ENCODE data around the gene POU1F1.
A peak's percentile ranks its signal among the peaks of the same experiment; 100 is the strongest.
"Not testable (repeated sequence)": the region's sequence is repeated elsewhere in the genome, so short reads cannot be mapped to it uniquely, and the experiment has no call there.

POU1F1 gene

GRCh38 chr3:87248831-87249230 is 27.6 kb downstream of the POU1F1 start:
- no peak for DNase-seq

DNA sequence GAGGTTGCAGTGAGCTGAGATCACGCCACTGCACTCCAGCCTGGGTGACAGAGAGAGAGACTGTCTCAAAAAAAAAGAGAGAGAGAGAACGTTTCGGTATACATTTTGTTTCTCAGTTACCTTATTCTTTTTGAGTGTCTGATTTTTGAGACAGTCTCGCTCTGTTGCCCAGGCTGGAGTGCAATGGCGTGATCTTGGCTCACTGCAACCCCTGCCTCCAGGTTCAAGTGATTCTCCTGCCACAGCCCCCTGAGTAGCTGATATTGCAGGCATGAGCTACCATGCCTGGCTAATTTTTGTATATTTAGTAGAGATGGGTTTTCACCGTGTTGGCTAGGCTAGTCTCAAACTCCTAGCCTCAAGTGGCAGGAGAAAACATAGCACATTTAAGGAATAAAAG is 28.2 kb downstream of the POU1F1 start:
- DNase-seq = not testable (repeated sequence)

- DNase-seq = peak; percentile 43
Measured at GRCh38 chr3:87247430-87247773, 29.0 kb downstream of the POU1F1 start.

DNA sequence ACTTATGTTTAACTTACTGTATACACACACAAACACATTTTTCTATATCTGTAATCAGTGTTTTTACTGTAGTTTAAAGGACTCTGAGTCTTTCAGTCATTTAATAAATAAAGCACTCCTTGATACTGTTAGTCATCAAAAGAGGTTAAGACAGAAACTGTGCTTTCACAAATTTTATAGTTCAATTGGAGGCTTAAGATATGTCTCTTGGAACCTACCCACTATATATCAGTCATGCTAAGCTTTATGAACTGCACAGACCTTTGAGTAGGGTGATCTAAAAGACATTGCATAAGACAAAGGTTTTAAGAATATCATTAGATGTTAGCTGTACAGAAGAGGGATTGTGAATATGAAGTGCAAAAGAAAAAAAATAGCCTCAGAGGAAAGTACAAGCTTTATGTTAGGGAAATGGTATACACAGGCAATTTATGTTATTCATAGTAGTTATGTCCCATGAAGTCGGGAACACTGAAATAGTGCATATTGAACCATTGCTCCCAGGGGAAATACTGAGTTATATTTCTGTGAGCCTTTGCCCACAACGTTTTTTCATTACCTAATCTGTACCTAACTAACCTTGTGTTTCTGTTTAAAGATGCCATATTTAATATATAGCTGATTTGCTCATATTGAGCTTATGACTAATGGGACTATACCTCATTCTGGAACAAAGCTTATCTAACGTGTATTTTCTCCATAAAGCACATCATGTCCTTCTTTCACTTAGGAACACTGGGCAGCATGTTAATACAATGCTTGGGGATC is 29.5 kb downstream of the POU1F1 start:
- DNase-seq = no peak

GRCh38 chr3:87236093-87236492 is 40.3 kb downstream of the POU1F1 start:
- no peak for DNase-seq

DNA sequence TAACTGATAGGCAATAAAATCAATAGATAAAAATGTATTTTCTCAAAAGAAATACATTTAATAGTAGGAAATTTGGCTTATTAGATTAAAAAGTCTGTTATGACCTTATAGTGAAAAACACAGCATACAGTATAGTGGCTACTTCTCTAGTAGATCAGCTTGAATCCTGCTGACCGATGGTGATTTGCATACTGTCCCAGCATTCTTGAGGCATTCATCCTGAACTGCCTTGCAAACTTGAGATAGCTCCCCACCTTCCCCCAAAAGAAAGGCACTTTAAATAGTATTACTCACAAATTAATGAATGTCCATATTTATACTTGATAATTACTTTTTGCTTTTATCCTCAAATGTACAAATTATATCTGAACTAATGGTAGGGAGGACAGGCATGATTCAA is 42.6 kb downstream of the POU1F1 start:
- DNase-seq = no peak

DNA sequence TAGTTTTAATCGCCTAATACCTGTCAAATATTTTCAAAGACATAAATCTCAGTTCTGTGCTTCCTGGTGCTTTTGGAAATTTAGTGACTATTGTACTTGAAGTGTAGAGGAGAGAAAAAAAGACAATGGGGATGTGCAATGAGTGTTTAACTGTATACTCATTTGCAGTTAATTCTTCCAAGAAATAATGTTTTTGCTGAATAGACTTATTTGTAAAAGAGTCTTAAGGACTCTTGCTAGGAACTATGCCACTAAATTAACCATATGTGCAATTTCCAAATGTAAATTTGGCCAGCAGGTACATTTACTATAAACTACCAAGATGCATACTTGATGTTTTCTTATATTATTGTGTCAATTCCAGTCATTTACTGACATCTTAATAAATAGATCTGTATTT is 47.3 kb downstream of the POU1F1 start:
- no peak for DNase-seq

DNA sequence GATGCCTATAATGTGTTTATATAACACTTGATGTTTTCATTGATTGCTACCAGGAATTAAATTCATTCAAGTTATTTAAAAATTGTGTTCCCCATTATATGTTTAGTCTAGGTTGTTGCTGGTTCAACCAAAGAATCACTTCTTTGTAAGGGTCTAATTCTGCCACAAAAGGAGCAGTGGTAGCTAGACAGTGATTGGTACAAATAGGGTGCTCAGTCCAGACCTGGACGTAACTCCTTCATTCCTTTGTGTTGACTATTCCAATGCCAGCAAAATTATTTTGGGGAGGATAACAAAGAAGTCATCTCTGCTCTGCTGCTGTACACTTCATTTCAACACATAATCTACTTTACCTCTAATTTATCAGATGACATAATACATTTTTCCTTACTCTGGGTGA is 48.1 kb downstream of the POU1F1 start:
- no peak for DNase-seq

DNA sequence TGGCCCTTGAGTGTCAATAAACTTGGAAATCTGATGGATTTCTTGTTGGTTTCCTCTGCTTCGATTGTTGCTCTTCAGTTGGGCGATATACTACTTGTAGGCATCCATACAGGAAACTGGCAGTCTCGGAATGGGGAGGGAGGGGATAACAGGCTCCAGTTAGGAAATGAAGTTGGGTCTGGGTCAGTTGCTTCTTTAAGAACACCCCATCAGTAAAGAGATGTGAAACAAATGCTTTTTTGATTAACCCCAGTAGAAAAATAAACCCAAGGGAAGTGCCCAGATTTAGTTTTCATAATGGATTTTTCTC is 48.6 kb downstream of the POU1F1 start:
- no peak for DNase-seq

- DNase-seq = peak; percentile 66
Measured at GRCh38 chr3:87227104-87227834, 49.1 kb downstream of the POU1F1 start, which contains the start of gene CHMP2B. Gene CHMP2B, plus strand, starts transcription at chr3:87227309. Its CDS starts 214 bp downstream, at chr3:87227523.

DNA sequence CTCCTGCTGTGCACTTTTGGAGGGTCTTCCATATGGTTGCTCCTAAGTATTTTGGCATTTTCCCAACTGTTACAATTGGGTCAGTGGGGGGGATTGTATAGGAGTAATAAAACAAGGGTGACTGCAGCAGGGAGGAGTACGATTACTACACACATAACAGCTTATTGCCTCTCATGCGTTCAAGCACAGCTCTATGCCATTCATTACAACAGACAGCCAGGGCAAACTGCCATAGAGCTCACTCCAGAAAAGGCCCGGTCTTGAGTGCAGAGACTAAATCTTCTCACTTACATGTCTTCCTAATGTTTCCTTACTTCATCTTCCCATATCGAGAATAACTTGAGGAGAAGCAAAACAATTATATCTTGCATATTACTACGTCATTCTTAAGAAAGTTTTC is 50.7 kb downstream of the POU1F1 start:
- no peak for DNase-seq

GRCh38 chr3:87219611-87220010 is 56.8 kb downstream of the POU1F1 start:
- DNase-seq = no peak

GRCh38 chr3:87218560-87218959 is 57.8 kb downstream of the POU1F1 start:
- no peak for DNase-seq
